GM12878 (cell line): Measurements from ENCODE around the gene DMXL1. TPM values are rescaled to one million over a fixed set of nuclear protein-coding genes. Genes with fewer than 3 reads are reported as not detected.

ENCODE experiments used
- ATAC-seq: fragments of 200-7000 bp; cut with Tn5 transposase; 3 replicates; pipeline ENCODE4 v1.9.1; 2020; ENCODE audit warnings: mild to moderate bottlenecking, moderate library complexity
- BruUV-seq: library from RNA; stranded (reverse); fragments of 400-500 nt; replicated peaks from 2 replicates; lab custom pipeline; 2021; lab: Mats Ljungman, UMichigan
- CTCF ChIA-PET: fragments of 300-600 bp; sonication (Branson Sonifier 250); formaldehyde crosslinking; extraction: SDS; loops from one replicate; lab custom pipeline; 2021; ENCODE audit warnings: inconsistent platforms; lab: Yijun Ruan, JAX
- POLR2A ChIA-PET: fragments of 350-600 bp; formaldehyde crosslinking; extraction: SDS; loops from one replicate; lab custom pipeline; 2021; ENCODE audit warnings: inconsistent platforms; lab: Charles Lee
- RAD21 ChIA-PET: fragments of 300-600 bp; sonication (Branson Sonifier 250); formaldehyde crosslinking; loops from one replicate; lab custom pipeline; 2023; ENCODE audit warnings: antibody characterized with exemption; ENCODE audit not compliant: unreplicated experiment; lab: Charles Lee
- SMC1A ChIA-PET: fragments of 300-600 bp; sonication (Branson Sonifier 250); formaldehyde crosslinking; loops from one replicate; lab custom pipeline; 2023; ENCODE audit not compliant: unreplicated experiment, uncharacterized antibody; lab: Charles Lee
- DNase-seq: peaks from one replicate; pipeline ENCODE4 v3.0.0-alpha.2; 2011; ENCODE audit warnings: low read depth, low spot score
- FAIRE-seq: peaks from 3 replicates; lab custom pipeline; 2011; peaks lifted over from hg19 to GRCh38; lab: Jason Lieb, UNC
- H2AFZ ChIP-seq: 2 replicates; pipeline ENCODE4 v1.6.0; 2011; ENCODE audit warnings: low read depth, low read length, control low read depth; ENCODE audit not compliant: control insufficient read depth
- H3K27ac ChIP-seq: 2 replicates; pipeline ENCODE4 v1.5.1; 2011; ENCODE audit warnings: control low read depth; ENCODE audit not compliant: control insufficient read depth, insufficient read depth
- H3K27me3 ChIP-seq, 2 experiments: replicated peaks in 1 of 2; 2 replicates each; pipeline versions ENCODE4 v1.6.0 to v1.6.1; 2011; ENCODE audit warnings: low read length in 1 of 2; ENCODE audit not compliant: control insufficient read depth in 2 of 2, insufficient read depth in 2 of 2
- H3K36me3 ChIP-seq, 2 experiments: 2 replicates each; pipeline ENCODE4 v1.5.1; 2011; ENCODE audit warnings: low read length in 1 of 2; ENCODE audit not compliant: control insufficient read depth in 2 of 2, insufficient read depth in 2 of 2
- H3K4me1 ChIP-seq: 2 replicates; pipeline ENCODE4 v1.6.1; 2011; ENCODE audit warnings: mild to moderate bottlenecking, low read length, moderate library complexity, mixed read lengths; ENCODE audit not compliant: control insufficient read depth, insufficient read depth
- H3K4me2 ChIP-seq: 2 replicates; pipeline ENCODE4 v1.6.0; 2011; ENCODE audit warnings: control low read depth; ENCODE audit not compliant: control insufficient read depth, insufficient read depth
- H3K4me3 ChIP-seq: fragments of 200-600 bp; sonication (generic); 2 replicates; pipeline ENCODE4 v1.5.1; 2016
- H3K79me2 ChIP-seq: 2 replicates; pipeline ENCODE4 v1.6.0; 2011; ENCODE audit warnings: low read length; ENCODE audit not compliant: control insufficient read depth, insufficient read depth
- H3K9ac ChIP-seq: 2 replicates; pipeline ENCODE4 v1.8.0; 2011; ENCODE audit warnings: low read length, control low read depth, mixed read lengths; ENCODE audit not compliant: control insufficient read depth, insufficient read depth
- H3K9me3 ChIP-seq: replicated peaks from 3 replicates; pipeline ENCODE4 v1.5.1; 2011; ENCODE audit warnings: mild to moderate bottlenecking, low read length; ENCODE audit not compliant: control insufficient read depth, insufficient read depth
- H4K20me1 ChIP-seq: 2 replicates; pipeline ENCODE4 v1.6.0; 2011; ENCODE audit not compliant: control insufficient read depth, insufficient read depth
- BHLHE40 ChIP-seq, 2 experiments: fragments of 450-650 bp in 1 of 2; IDR thresholded peaks; 2 replicates each; pipeline ENCODE4 v1.6.1; 2011 to 2017; ENCODE audit warnings: low read depth in 2 of 2, borderline replicate concordance in 1 of 2, improper control_type of control experiment in 1 of 2, low read length in 1 of 2, mild to moderate bottlenecking in 1 of 2
- IKZF2 ChIP-seq, 2 experiments: fragments of 450-650 bp; IDR thresholded peaks; 2 replicates each; pipeline ENCODE4 v1.6.1; 2017; ENCODE audit warnings: mild to moderate bottlenecking in 2 of 2, moderate library complexity in 2 of 2
- RUNX3 ChIP-seq: IDR thresholded peaks from 2 replicates; pipeline ENCODE4 v1.6.1; 2012; ENCODE audit warnings: low read length, inconsistent platforms
- WGBS: methylation state at CpG from one replicate; pipeline ENCODE4 v1.1.6; 2016; ENCODE audit warnings: low lambda C conversion rate; ENCODE audit not compliant: insufficient replicate concordance, insufficient coverage; ENCODE audit errors: missing lambda C conversion rate; 5-methylcytosine and 5-hydroxymethylcytosine counted together
- in situ Hi-C: fragments of 300-500 bp; cut with MboI; formaldehyde crosslinking; loops from 9 replicates; pipeline ENCODE4 v1.14.3; 2018; ENCODE audit warnings: mixed read lengths
- intact Hi-C: fragments of 100-400 bp; cut with micrococcal nuclease; formaldehyde crosslinking; loops from one replicate; pipeline ENCODE4 v1.14.2; 2022; ENCODE audit not compliant: unreplicated experiment
- polyA plus RNA-seq, 11 experiments: library from polyadenylated mRNA; depleted of rRNA in 4 of 11; unstranded in 6 of 11; stranded (reverse) in 5 of 11; fragments of >200 nt; fragmentation: Nextera tagmentation in 4 of 11; fragmentation: Illumina TruSeq in 1 of 11; extraction: Ambion mirVana in 4 of 11; extraction: Trizol in 1 of 11; gene quantifications; 1 replicate in 1 of 11; 2 replicates in 10 of 11; pipeline versions ENCODE4 v1.2.1 to v1.2.3, GENCODE V29; 2011 to 2016; ENCODE audit warnings: inconsistent platforms in 2 of 11, missing spikeins in 2 of 11, low read depth in 1 of 11
- total RNA-seq, 4 experiments: library from RNA; depleted of rRNA in 3 of 4; stranded (reverse); fragments of >200 nt in 3 of 4; fragmentation: Illumina TruSeq in 1 of 4; extraction: Trizol in 1 of 4; gene quantifications; 2 replicates each; pipeline versions ENCODE4 v1.2.1 to v1.2.3, GENCODE V29; 2013 to 2021
- TF ChIP-seq, protein P1 (sequence below): fragments of 450-650 bp; IDR thresholded peaks from 2 replicates; pipeline ENCODE4 v1.6.1; 2017; ENCODE audit warnings: mild to moderate bottlenecking, moderate library complexity
- TF ChIP-seq, protein P2 (sequence below): IDR thresholded peaks from 2 replicates; pipeline ENCODE4 v1.6.1; 2012; ENCODE audit warnings: mild to moderate bottlenecking, low read depth, low read length

Gene DMXL1
- total and polyA plus RNA-seq, 10 of the 15 experiments (the other 5 are each of a cell fraction or from before 2014, with no cell fraction given): 9.1 to 67.7 (median 34.1) TPM

DNA sequence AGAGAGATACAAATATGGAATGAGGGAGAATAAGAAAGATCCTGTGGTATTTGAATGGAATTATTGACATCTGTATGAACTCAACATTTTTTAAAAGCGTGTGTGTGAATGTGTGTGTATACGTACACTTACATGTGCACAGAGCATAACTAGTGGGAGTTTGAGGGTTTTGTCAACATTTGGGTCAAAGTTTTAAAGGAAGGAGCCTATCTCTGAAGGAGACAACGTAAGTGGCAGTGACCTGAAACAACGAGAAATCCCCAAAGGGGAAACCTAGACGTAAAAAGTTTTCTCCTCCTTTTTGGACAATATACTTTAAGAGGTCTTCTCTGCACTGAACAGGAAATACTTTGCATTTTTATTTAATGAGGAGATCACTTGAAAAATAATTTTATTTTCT, 42.3 kb upstream of the DMXL1 start:
- Histone ChIP-seq H3K79me2 (no peaks in the 10 kb centered on the region; the same call in 1 of the 2 replicates), H3K9ac (no peak overlapping the region), H3K9me3 (no peaks in the 10 kb centered on the region), H3K27ac (no peak overlapping the region), H3K36me3 (no peaks in the 10 kb centered on the region), H3K4me1 (peaks cover 40% of the 10 kb centered on the region), H4K20me1 (no peaks in the 10 kb centered on the region), H3K27me3 (no peaks in the 10 kb centered on the region), H2AFZ (peak overlapping the region; percentile 55), H3K4me3 (no peak overlapping the region), H3K4me2 (peak overlapping the region; percentile 11; the same call in 1 of the 2 replicates)
- RAD21 ChIA-PET: interaction anchor here (0.6 to 1.0 kb wide), 3 partner anchors 9 to 383 kb away, joined by 3 read pairs; no protein-coding TSS in a partner anchor
- CTCF ChIA-PET: interaction anchor here (0.6 to 1.3 kb wide), 5 partner anchors 40 to 434 kb away, joined by 3 read pairs; partner anchors contain the start of gene DTWD2
- intact Hi-C loops: loop anchor here (10.0 kb wide), 2 partner anchors 186 to 306 kb away; no protein-coding TSS in a partner anchor
- WGBS: 79% methylated on average over 5 of the region's 5 CpGs
- DNase-seq: no peak
- POLR2A ChIA-PET: no interaction called here
- FAIRE-seq: peak; percentile 27
- in situ Hi-C loops: no loop called here
- peak; percentile 3; the same call in 2 of the 3 replicates for ATAC-seq
- BruUV-seq: no TSS peak
- TF ChIP-seq BHLHE40 (IDR thresholded peaks at IDR 0.05; ENCODE audit: borderline replicate concordance in 1 of 2, low read depth in 2 of 2, low read length in 1 of 2) (0 out of 4 replicates have a peak, but pooled peaks of 1 of the 2 experiments have one; percentile 4), IKZF2 (IDR thresholded peaks at IDR 0.05) (peak in 1 of 2 experiments; percentile 21; a peak in 1 of 4 replicates), RUNX3 (0 out of 2 replicates have a peak, but pooled peaks have one; percentile 22)
- TF ChIP-seq, protein P1, sequence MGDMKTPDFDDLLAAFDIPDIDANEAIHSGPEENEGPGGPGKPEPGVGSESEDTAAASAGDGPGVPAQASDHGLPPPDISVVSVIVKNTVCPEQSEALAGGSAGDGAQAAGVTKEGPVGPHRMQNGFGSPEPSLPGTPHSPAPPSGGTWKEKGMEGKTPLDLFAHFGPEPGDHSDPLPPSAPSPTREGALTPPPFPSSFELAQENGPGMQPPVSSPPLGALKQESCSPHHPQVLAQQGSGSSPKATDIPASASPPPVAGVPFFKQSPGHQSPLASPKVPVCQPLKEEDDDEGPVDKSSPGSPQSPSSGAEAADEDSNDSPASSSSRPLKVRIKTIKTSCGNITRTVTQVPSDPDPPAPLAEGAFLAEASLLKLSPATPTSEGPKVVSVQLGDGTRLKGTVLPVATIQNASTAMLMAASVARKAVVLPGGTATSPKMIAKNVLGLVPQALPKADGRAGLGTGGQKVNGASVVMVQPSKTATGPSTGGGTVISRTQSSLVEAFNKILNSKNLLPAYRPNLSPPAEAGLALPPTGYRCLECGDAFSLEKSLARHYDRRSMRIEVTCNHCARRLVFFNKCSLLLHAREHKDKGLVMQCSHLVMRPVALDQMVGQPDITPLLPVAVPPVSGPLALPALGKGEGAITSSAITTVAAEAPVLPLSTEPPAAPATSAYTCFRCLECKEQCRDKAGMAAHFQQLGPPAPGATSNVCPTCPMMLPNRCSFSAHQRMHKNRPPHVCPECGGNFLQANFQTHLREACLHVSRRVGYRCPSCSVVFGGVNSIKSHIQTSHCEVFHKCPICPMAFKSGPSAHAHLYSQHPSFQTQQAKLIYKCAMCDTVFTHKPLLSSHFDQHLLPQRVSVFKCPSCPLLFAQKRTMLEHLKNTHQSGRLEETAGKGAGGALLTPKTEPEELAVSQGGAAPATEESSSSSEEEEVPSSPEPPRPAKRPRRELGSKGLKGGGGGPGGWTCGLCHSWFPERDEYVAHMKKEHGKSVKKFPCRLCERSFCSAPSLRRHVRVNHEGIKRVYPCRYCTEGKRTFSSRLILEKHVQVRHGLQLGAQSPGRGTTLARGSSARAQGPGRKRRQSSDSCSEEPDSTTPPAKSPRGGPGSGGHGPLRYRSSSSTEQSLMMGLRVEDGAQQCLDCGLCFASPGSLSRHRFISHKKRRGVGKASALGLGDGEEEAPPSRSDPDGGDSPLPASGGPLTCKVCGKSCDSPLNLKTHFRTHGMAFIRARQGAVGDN: peak; percentile 59; the same call in 1 of the 2 replicates
- TF ChIP-seq, protein P2, sequence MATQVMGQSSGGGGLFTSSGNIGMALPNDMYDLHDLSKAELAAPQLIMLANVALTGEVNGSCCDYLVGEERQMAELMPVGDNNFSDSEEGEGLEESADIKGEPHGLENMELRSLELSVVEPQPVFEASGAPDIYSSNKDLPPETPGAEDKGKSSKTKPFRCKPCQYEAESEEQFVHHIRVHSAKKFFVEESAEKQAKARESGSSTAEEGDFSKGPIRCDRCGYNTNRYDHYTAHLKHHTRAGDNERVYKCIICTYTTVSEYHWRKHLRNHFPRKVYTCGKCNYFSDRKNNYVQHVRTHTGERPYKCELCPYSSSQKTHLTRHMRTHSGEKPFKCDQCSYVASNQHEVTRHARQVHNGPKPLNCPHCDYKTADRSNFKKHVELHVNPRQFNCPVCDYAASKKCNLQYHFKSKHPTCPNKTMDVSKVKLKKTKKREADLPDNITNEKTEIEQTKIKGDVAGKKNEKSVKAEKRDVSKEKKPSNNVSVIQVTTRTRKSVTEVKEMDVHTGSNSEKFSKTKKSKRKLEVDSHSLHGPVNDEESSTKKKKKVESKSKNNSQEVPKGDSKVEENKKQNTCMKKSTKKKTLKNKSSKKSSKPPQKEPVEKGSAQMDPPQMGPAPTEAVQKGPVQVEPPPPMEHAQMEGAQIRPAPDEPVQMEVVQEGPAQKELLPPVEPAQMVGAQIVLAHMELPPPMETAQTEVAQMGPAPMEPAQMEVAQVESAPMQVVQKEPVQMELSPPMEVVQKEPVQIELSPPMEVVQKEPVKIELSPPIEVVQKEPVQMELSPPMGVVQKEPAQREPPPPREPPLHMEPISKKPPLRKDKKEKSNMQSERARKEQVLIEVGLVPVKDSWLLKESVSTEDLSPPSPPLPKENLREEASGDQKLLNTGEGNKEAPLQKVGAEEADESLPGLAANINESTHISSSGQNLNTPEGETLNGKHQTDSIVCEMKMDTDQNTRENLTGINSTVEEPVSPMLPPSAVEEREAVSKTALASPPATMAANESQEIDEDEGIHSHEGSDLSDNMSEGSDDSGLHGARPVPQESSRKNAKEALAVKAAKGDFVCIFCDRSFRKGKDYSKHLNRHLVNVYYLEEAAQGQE: no peak
- SMC1A ChIA-PET: interaction anchor here (1.0 to 2.3 kb wide), 3 partner anchors 20 to 312 kb away, joined by 3 to 10 read pairs (median 4); no protein-coding TSS in a partner anchor
